ENCODE data around the gene FAM13A. TPM values are rescaled to one million over a fixed set of nuclear protein-coding genes. Genes with fewer than 3 reads are reported as not detected.

The FAM13A gene
- total and polyA plus RNA-seq, 2 of the 8 experiments (the other 6 are each of a cell fraction or from before 2014, with no cell fraction given), result 7.1 to 16.5 TPM

GRCh38 chr4:88747351-88747750 is 309.6 kb downstream of the FAM13A start:
- no peak overlapping the region for H2AFZ ChIP-seq (ENCODE audit: low read length)
- H3K14ac ChIP-seq (ENCODE audit: insufficient read length), result no peak overlapping the region
- H2BK5ac ChIP-seq (ENCODE audit: low read depth, low read length), result no peak overlapping the region
- H3K79me1 ChIP-seq (ENCODE audit: low read depth, low read length), result no peaks in the 10 kb centered on the region
- no peak for DNase-seq (ENCODE audit: low read depth in 1 of 2, low spot score in 2 of 2)
- H3K4me3 ChIP-seq (ENCODE audit: extremely low read depth in 1 of 4, insufficient read depth in 2 of 4, low read depth in 3 of 4, low read length in 4 of 4), result no peak overlapping the region
- H2AK5ac ChIP-seq (ENCODE audit: low read depth, low read length), result no peak overlapping the region
- H4K8ac ChIP-seq (ENCODE audit: extremely low read depth, insufficient read depth, low read length), result no peak overlapping the region
- no peak for FAIRE-seq
- H2BK20ac ChIP-seq (ENCODE audit: low read length), result no peak overlapping the region
- H3K79me2 ChIP-seq (ENCODE audit: control insufficient read depth in 1 of 2, insufficient read depth in 2 of 2, low read length in 2 of 2), result no peaks in the 10 kb centered on the region
- ChIA-PET CTCF (ENCODE audit: partially characterized antibody) (interaction anchor here (1.3 to 2.0 kb wide), 3 partner anchors 9 to 276 kb away, joined by 4 to 7 read pairs (median 5); no protein-coding TSS in a partner anchor), POLR2A (ENCODE audit: partially characterized antibody) (interaction anchor here (1.0 to 1.4 kb wide), 2 partner anchors 9 to 12 kb away, joined by 3 read pairs; no protein-coding TSS in a partner anchor)
- H2BK120ac ChIP-seq (replicated peaks; ENCODE audit: low read depth, low read length), result no peak overlapping the region
- no peak overlapping the region for H3K27ac ChIP-seq (ENCODE audit: low read depth, low read length)
- H3K56ac ChIP-seq (replicated peaks; ENCODE audit: insufficient read length, low read depth, low read length), result no peak overlapping the region
- H2BK15ac ChIP-seq (ENCODE audit: low read length), result no peak overlapping the region
- no peak overlapping the region for H3K23ac ChIP-seq (ENCODE audit: insufficient read length)
- H3K27me3 ChIP-seq (replicated peaks in 1 of 4; ENCODE audit: control insufficient read depth in 3 of 4, extremely low read depth in 1 of 4, insufficient read depth in 3 of 4, low read length in 3 of 4), result no peaks in the 10 kb centered on the region
- no peak overlapping the region for H3K18ac ChIP-seq (ENCODE audit: extremely low read depth, low read length)
- H3K4ac ChIP-seq (replicated peaks; ENCODE audit: insufficient read length, low read depth, low read length), result no peak overlapping the region
- no peaks in the 10 kb centered on the region for H3K9me3 ChIP-seq (ENCODE audit: insufficient read depth in 2 of 2, low read depth in 1 of 2, low read length in 1 of 2)
- H3K4me1 ChIP-seq (replicated peaks in 1 of 4; ENCODE audit: control insufficient read depth in 3 of 4, insufficient read depth in 4 of 4, low read length in 3 of 4), result no peaks in the 10 kb centered on the region
- TF ChIP-seq CEBPB (IDR thresholded peaks at IDR 0.05; ENCODE audit: low read depth, low read length) (no peak), TAF7 (optimal IDR thresholded peaks at IDR 0.05; ENCODE audit: borderline replicate concordance, low read depth, low read length) (no peak), CREB1 (IDR thresholded peaks at IDR 0.05) (no peak)
- TF ChIP-seq, protein P1, sequence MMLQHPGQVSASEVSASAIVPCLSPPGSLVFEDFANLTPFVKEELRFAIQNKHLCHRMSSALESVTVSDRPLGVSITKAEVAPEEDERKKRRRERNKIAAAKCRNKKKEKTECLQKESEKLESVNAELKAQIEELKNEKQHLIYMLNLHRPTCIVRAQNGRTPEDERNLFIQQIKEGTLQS (IDR thresholded peaks at IDR 0.05; ENCODE audit: insufficient read depth, low read depth, low read length), result no peak
- TF ChIP-seq, protein P2, sequence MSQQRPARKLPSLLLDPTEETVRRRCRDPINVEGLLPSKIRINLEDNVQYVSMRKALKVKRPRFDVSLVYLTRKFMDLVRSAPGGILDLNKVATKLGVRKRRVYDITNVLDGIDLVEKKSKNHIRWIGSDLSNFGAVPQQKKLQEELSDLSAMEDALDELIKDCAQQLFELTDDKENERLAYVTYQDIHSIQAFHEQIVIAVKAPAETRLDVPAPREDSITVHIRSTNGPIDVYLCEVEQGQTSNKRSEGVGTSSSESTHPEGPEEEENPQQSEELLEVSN (IDR thresholded peaks at IDR 0.05), result no peak
- H4K5ac ChIP-seq (ENCODE audit: insufficient read length, low read depth, low read length), result no peak overlapping the region
- no peak overlapping the region for H2BK12ac ChIP-seq (ENCODE audit: low read depth, low read length)
- no peaks in the 10 kb centered on the region for H4K20me1 ChIP-seq (replicated peaks in 1 of 2; ENCODE audit: control insufficient read depth in 1 of 2, insufficient read depth in 2 of 2, low read length in 2 of 2)
- 96% methylated on average over 7 of the region's 7 CpGs; no CpG with 5 or more reads in 1 of the 2 experiments for WGBS, 2 experiments (ENCODE audit: extremely low coverage in 1 of 2, insufficient coverage in 1 of 2, insufficient read length in 1 of 2, insufficient replicate concordance in 2 of 2, low coverage in 1 of 2, low lambda C conversion rate in 2 of 2, missing lambda C conversion rate in 1 of 2)
- no peak overlapping the region for H3K4me2 ChIP-seq (ENCODE audit: insufficient read depth in 1 of 2, low read depth in 2 of 2, low read length in 2 of 2)
- H3K23me2 ChIP-seq (ENCODE audit: low read depth, low read length), result no peaks in the 10 kb centered on the region
- no peak overlapping the region; a peak in 1 of 7 replicates for H3K9ac ChIP-seq (replicated peaks in 1 of 4; ENCODE audit: extremely low read depth in 1 of 4, low read depth in 3 of 4, low read length in 3 of 4)
- H4K91ac ChIP-seq (replicated peaks; ENCODE audit: insufficient read length, low read length), result no peak overlapping the region
- peaks cover 2 to 30% (median 16%) of the 10 kb centered on the region in 4 experiments; a peak in 6 of 8 replicates for H3K36me3 ChIP-seq (ENCODE audit: control insufficient read depth in 2 of 4, insufficient read depth in 4 of 4, low read length in 3 of 4)

Data from H1 (cell line).